SK-N-SH (cell line): Measurements from ENCODE around the gene TNFSF11. TPM values are rescaled to one million over a fixed set of nuclear protein-coding genes. Genes with fewer than 3 reads are reported as not detected.

Source experiments
- CTCF ChIA-PET: fragments of 300-600, 350-600 bp; formaldehyde crosslinking; extraction: SDS; loops from one replicate; lab custom pipeline; 2021; lab: Yijun Ruan, JAX
- POLR2A ChIA-PET: fragments of 350-600 bp; sonication (Branson Sonifier 250); formaldehyde crosslinking; extraction: SDS; loops from one replicate; lab custom pipeline; 2020; ENCODE audit warnings: antibody characterized with exemption, inconsistent platforms; lab: Yijun Ruan, JAX
- DNase-seq: peaks from one replicate; pipeline ENCODE4 v3.0.0; 2012
- H2AFZ ChIP-seq: fragments of 200-600 bp; sonication (generic); 2 replicates; pipeline ENCODE4 v1.8.1; 2016; ENCODE audit warnings: antibody characterized with exemption, mild to moderate bottlenecking, low read depth
- H3F3A ChIP-seq: fragments of 200-600 bp; sonication (generic); replicated peaks from 2 replicates; pipeline ENCODE3; 2016; ENCODE audit warnings: antibody characterized with exemption, mild to moderate bottlenecking; ENCODE audit not compliant: insufficient read depth
- H3K27ac ChIP-seq, 2 experiments: fragments of 200-500 bp in 1 of 2; fragments of 200-600 bp in 1 of 2; sonication (Bioruptor generic) in 1 of 2; sonication (generic), shearing (Covaris generic) in 1 of 2; 2 replicates each; pipeline versions ENCODE4 v1.5.1 to v1.6.1; 2014 to 2016; ENCODE audit warnings: low read depth in 2 of 2, inconsistent platforms in 1 of 2, low read length in 1 of 2, mild to moderate bottlenecking in 1 of 2, mixed read lengths in 1 of 2
- H3K27me3 ChIP-seq: fragments of 200-600 bp; sonication (generic), shearing (Covaris generic); 2 replicates; pipeline ENCODE4 v1.6.1; 2016; ENCODE audit warnings: mixed run types; ENCODE audit not compliant: insufficient read depth
- H3K36me3 ChIP-seq, 2 experiments: fragments of 200-500 bp in 1 of 2; fragments of 200-600 bp in 1 of 2; sonication (Bioruptor generic) in 1 of 2; sonication (generic) in 1 of 2; replicated peaks in 1 of 2; 2 replicates each; pipeline versions ENCODE3 to v1.5.1; 2014 to 2016; ENCODE audit warnings: low read length in 1 of 2, mild to moderate bottlenecking in 1 of 2; ENCODE audit not compliant: insufficient read depth in 2 of 2, control insufficient read depth in 1 of 2
- H3K4me1 ChIP-seq, 2 experiments: fragments of 200-500 bp in 1 of 2; fragments of 200-600 bp in 1 of 2; sonication (Bioruptor generic) in 1 of 2; sonication (generic), shearing (Covaris generic) in 1 of 2; 2 replicates each; pipeline versions ENCODE4 v1.5.1 to v1.6.1; 2014 to 2016; ENCODE audit warnings: low read depth in 1 of 2, low read length in 1 of 2, mixed run types in 1 of 2; ENCODE audit not compliant: insufficient read depth in 2 of 2, control insufficient read depth in 1 of 2
- H3K4me2 ChIP-seq: fragments of 200-600 bp; sonication (generic), shearing (Covaris generic); 2 replicates; pipeline ENCODE4 v1.6.1; 2017; ENCODE audit warnings: mixed run types
- H3K4me3 ChIP-seq, 2 experiments: fragments of 200-500 bp in 1 of 2; fragments of 200-600 bp in 1 of 2; sonication (Bioruptor generic) in 1 of 2; sonication (generic), shearing (Covaris generic) in 1 of 2; 2 replicates each; pipeline versions ENCODE4 v1.5.1 to v1.8.1; 2014 to 2016; ENCODE audit warnings: low read depth in 2 of 2, inconsistent platforms in 1 of 2, low read length in 1 of 2, mild to moderate bottlenecking in 1 of 2, mixed read lengths in 1 of 2, moderate library complexity in 1 of 2
- H3K79me2 ChIP-seq: fragments of 200-600 bp; sonication (generic); 2 replicates; pipeline ENCODE4 v1.8.1; 2017; ENCODE audit warnings: mild to moderate bottlenecking; ENCODE audit not compliant: insufficient read depth
- H3K9ac ChIP-seq: fragments of 200-600 bp; sonication (generic); 2 replicates; pipeline ENCODE4 v1.6.1; 2017; ENCODE audit warnings: mixed run types
- H3K9me2 ChIP-seq: fragments of 200-600 bp; sonication (generic); 2 replicates; pipeline ENCODE4 v1.6.1; 2017; ENCODE audit warnings: mixed run types
- H3K9me3 ChIP-seq: fragments of 200-600 bp; sonication (generic); 2 replicates; pipeline ENCODE4 v1.6.1; 2017; ENCODE audit warnings: mixed run types, mild to moderate bottlenecking, moderate library complexity
- H4K20me1 ChIP-seq: fragments of 200-600 bp; sonication (generic); 2 replicates; pipeline ENCODE4 v1.6.1; 2017; ENCODE audit warnings: mild to moderate bottlenecking, mixed run types; ENCODE audit not compliant: insufficient read depth
- CHD2 ChIP-seq: fragments of 150-350 bp; IDR thresholded peaks from 2 replicates; pipeline ENCODE4 v1.6.1; 2018; ENCODE audit warnings: low read length; ENCODE audit not compliant: partially characterized antibody
- ELF1 ChIP-seq: IDR thresholded peaks from 2 replicates; pipeline ENCODE4 v1.4.0; 2012
- EZH2phosphoT487 ChIP-seq: fragments of 200-600 bp; sonication (generic); IDR thresholded peaks from 2 replicates; pipeline ENCODE4 v1.6.1; 2017; ENCODE audit warnings: low read depth, mixed run types, mild to moderate bottlenecking, antibody characterized with exemption, moderate library complexity, borderline replicate concordance
- FOXJ3 ChIP-seq: sonication (generic); formaldehyde crosslinking; IDR thresholded peaks from 2 replicates; pipeline ENCODE4 v1.5.1; 2020; ENCODE audit warnings: mild to moderate bottlenecking, missing genetic modification reagents
- FOXM1 ChIP-seq: IDR thresholded peaks from 2 replicates; pipeline ENCODE4 v1.4.0; 2012; ENCODE audit warnings: low read depth, mild to moderate bottlenecking
- GABPA ChIP-seq: IDR thresholded peaks from 2 replicates; pipeline ENCODE4 v1.4.0; 2012; ENCODE audit warnings: low read depth, mild to moderate bottlenecking
- GATA2 ChIP-seq: sonication (generic); formaldehyde crosslinking; IDR thresholded peaks from 2 replicates; pipeline ENCODE4 v1.5.0; 2020; ENCODE audit warnings: mild to moderate bottlenecking, missing genetic modification reagents
- MEF2A ChIP-seq: IDR thresholded peaks from 2 replicates; pipeline ENCODE4 v1.4.0; 2012; ENCODE audit warnings: low read depth, borderline replicate concordance
- NFIC ChIP-seq: IDR thresholded peaks from 2 replicates; pipeline ENCODE4 v1.4.0; 2012; ENCODE audit warnings: borderline replicate concordance
- NRF1 ChIP-seq: IDR thresholded peaks from 2 replicates; pipeline ENCODE4 v1.6.1; 2012; ENCODE audit warnings: low read depth, mild to moderate bottlenecking, low read length
- POLR2AphosphoS5 ChIP-seq: IDR thresholded peaks from 2 replicates; pipeline ENCODE4 v1.6.1; 2012; ENCODE audit warnings: low read depth, low read length
- RFX5 ChIP-seq: IDR thresholded peaks from 2 replicates; pipeline ENCODE4 v1.6.1; 2012; ENCODE audit warnings: mild to moderate bottlenecking, improper control_type of control experiment, low read length
- RXRA ChIP-seq: IDR thresholded peaks from 2 replicates; pipeline ENCODE4 v1.4.0; 2012; ENCODE audit warnings: low read depth, mild to moderate bottlenecking, borderline replicate concordance
- SMC3 ChIP-seq: IDR thresholded peaks from 2 replicates; pipeline ENCODE4 v1.6.1; 2012; ENCODE audit warnings: low read depth, low read length, improper control_type of control experiment
- TAF1 ChIP-seq: IDR thresholded peaks from 2 replicates; pipeline ENCODE4 v1.6.1; 2012; ENCODE audit warnings: low read depth, mild to moderate bottlenecking, low read length, moderate library complexity, borderline replicate concordance
- TEAD4 ChIP-seq: IDR thresholded peaks from 2 replicates; pipeline ENCODE4 v1.4.0; 2012; ENCODE audit warnings: mild to moderate bottlenecking, borderline replicate concordance; ENCODE audit not compliant: insufficient read depth
- YY1 ChIP-seq: IDR thresholded peaks from 2 replicates; pipeline ENCODE4 v1.4.0; 2012; ENCODE audit warnings: low read depth, mild to moderate bottlenecking
- WGBS: methylation state at CpG from one replicate; pipeline ENCODE4 v1.1.6; 2017; ENCODE audit warnings: low lambda C conversion rate; 5-methylcytosine and 5-hydroxymethylcytosine counted together
- polyA plus RNA-seq, 3 experiments: library from polyadenylated mRNA; depleted of rRNA; stranded (reverse); fragments of >200 nt; gene quantifications; 2 replicates each; pipeline ENCODE4 v1.2.3, GENCODE V29; 2012
- TF ChIP-seq, protein P1 (sequence below): fragments of 200-600 bp; sonication (generic); IDR thresholded peaks from 2 replicates; pipeline ENCODE4 v1.6.1; 2017; ENCODE audit warnings: antibody characterized with exemption, mild to moderate bottlenecking, moderate library complexity
- TF ChIP-seq, protein P2 (sequence below): fragments of 150-350 bp; IDR thresholded peaks from 2 replicates; pipeline ENCODE4 v1.6.1; 2016; ENCODE audit warnings: mild to moderate bottlenecking, low read depth, low read length
- TF ChIP-seq, protein P3 (sequence below): IDR thresholded peaks from 2 replicates; pipeline ENCODE4 v1.4.0; 2012; ENCODE audit warnings: low read depth, borderline replicate concordance
- TF ChIP-seq, protein P4 (sequence below): IDR thresholded peaks from 2 replicates; pipeline ENCODE4 v1.4.0; 2012; ENCODE audit warnings: low read depth, borderline replicate concordance

TNFSF11 gene
- polyA plus RNA-seq, 1 of the 3 experiments (the other 2 are of a cell fraction): not detected

DNA sequence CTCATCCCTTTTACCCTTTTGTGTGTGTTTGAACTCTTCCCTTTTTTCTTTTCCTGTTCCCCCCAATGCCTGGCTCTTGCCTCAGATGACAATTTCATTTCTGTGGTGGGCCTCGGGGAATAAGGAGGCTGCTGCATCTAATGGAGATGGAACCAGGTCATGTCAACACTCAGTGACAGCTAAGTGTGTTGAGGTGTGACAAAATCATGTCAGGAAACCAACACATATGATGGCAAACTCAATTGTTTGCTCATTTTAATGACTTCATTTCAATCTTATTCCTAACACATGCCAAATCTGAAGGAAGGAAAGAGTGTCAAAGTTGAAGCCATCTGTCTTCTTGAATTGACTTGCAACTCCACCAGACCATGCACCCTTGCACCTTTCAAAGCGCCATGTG is 36.7 kb downstream of the TNFSF11 start:
- Histone ChIP-seq H3K27ac (no peak overlapping the region), H3K9ac (no peak overlapping the region), H3K9me2 (no peaks in the 10 kb centered on the region), H3K9me3 (no peaks in the 10 kb centered on the region), H3K36me3 (no peaks in the 10 kb centered on the region), H3K79me2 (no peaks in the 10 kb centered on the region), H3K4me3 (no peak overlapping the region), H3K27me3 (no peaks in the 10 kb centered on the region), H3F3A (no peaks in the 10 kb centered on the region), H3K4me1 (peaks cover 0 to 2% of the 10 kb centered on the region in 2 experiments; a peak in 1 of 4 replicates), H3K4me2 (no peak overlapping the region), H4K20me1 (no peaks in the 10 kb centered on the region), H2AFZ (no peak overlapping the region)
- no peak for DNase-seq
- ChIA-PET CTCF (no interaction called here), POLR2A (no interaction called here)
- TF ChIP-seq NFIC (no peak), NRF1 (no peak), EZH2phosphoT487 (no peak), MEF2A (no peak), TEAD4 (no peak), SMC3 (no peak), FOXJ3 (CRISPR knock-in tag) (no peak), POLR2AphosphoS5 (no peak), FOXM1 (no peak), RXRA (no peak)
- TF ChIP-seq, protein P1, sequence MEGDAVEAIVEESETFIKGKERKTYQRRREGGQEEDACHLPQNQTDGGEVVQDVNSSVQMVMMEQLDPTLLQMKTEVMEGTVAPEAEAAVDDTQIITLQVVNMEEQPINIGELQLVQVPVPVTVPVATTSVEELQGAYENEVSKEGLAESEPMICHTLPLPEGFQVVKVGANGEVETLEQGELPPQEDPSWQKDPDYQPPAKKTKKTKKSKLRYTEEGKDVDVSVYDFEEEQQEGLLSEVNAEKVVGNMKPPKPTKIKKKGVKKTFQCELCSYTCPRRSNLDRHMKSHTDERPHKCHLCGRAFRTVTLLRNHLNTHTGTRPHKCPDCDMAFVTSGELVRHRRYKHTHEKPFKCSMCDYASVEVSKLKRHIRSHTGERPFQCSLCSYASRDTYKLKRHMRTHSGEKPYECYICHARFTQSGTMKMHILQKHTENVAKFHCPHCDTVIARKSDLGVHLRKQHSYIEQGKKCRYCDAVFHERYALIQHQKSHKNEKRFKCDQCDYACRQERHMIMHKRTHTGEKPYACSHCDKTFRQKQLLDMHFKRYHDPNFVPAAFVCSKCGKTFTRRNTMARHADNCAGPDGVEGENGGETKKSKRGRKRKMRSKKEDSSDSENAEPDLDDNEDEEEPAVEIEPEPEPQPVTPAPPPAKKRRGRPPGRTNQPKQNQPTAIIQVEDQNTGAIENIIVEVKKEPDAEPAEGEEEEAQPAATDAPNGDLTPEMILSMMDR: no peak
- TF ChIP-seq, protein P2, sequence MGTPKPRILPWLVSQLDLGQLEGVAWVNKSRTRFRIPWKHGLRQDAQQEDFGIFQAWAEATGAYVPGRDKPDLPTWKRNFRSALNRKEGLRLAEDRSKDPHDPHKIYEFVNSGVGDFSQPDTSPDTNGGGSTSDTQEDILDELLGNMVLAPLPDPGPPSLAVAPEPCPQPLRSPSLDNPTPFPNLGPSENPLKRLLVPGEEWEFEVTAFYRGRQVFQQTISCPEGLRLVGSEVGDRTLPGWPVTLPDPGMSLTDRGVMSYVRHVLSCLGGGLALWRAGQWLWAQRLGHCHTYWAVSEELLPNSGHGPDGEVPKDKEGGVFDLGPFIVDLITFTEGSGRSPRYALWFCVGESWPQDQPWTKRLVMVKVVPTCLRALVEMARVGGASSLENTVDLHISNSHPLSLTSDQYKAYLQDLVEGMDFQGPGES: no peak
- WGBS: 49% methylated on average over 2 of the region's 2 CpGs

DNA sequence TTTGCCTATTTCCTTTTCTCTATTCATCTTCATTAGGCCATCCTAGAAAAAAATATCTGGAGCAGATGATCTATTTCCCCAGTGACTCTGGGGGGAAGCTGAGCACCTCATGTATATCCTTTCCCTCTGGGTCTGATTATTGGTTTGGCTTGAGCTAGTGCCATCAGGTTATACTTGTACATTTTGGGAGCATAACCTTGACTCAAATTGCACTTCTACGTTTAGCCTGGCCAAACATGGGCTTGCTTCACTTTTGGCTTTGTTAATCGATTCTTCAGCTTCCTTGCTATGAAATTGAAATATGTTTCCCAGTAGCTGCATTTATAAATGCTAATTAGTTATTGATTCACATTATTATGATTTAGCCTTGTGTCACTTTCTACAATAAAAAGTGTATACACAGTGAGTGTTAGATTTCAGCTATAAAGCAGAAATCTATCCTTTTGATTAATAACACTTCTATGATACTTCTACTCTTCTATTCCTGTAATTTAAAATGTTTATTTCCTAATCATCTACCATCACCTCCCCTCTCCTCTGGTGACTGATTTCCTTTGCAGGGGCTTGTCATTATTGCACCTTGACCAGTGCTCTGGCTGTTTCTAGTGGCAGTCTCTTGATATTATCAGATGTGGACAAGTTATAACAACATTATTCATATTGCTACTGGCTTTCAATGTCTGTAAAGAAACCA is 37.3 kb downstream of the TNFSF11 start:
- H2AFZ ChIP-seq: no peak overlapping the region
- no peaks in the 10 kb centered on the region for H3K36me3 ChIP-seq
- no peaks in the 10 kb centered on the region for H4K20me1 ChIP-seq
- no peaks in the 10 kb centered on the region for H3F3A ChIP-seq
- DNase-seq: no peak
- no peak overlapping the region for H3K27ac ChIP-seq
- peaks cover 0 to 2% of the 10 kb centered on the region in 2 experiments; a peak in 1 of 4 replicates for H3K4me1 ChIP-seq
- CTCF ChIA-PET: no interaction called here
- no peaks in the 10 kb centered on the region for H3K9me3 ChIP-seq
- POLR2A ChIA-PET: no interaction called here
- no peak overlapping the region for H3K4me3 ChIP-seq
- no peaks in the 10 kb centered on the region for H3K9me2 ChIP-seq
- no peak overlapping the region for H3K4me2 ChIP-seq
- no peak overlapping the region for H3K9ac ChIP-seq
- no peaks in the 10 kb centered on the region for H3K27me3 ChIP-seq
- WGBS: 44% methylated on average over 2 of the region's 2 CpGs
- H3K79me2 ChIP-seq: no peaks in the 10 kb centered on the region
- TF ChIP-seq, protein P3, sequence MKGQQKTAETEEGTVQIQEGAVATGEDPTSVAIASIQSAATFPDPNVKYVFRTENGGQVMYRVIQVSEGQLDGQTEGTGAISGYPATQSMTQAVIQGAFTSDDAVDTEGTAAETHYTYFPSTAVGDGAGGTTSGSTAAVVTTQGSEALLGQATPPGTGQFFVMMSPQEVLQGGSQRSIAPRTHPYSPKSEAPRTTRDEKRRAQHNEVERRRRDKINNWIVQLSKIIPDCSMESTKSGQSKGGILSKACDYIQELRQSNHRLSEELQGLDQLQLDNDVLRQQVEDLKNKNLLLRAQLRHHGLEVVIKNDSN: no peak
- TF ChIP-seq RXRA (no peak), TEAD4 (no peak), RFX5 (no peak), FOXM1 (no peak), TAF1 (no peak), YY1 (no peak), NRF1 (no peak), GABPA (no peak), ELF1 (no peak), GATA2 (CRISPR knock-in tag) (no peak), CHD2 (no peak)
- TF ChIP-seq, protein P2: no peak
- TF ChIP-seq, protein P4, sequence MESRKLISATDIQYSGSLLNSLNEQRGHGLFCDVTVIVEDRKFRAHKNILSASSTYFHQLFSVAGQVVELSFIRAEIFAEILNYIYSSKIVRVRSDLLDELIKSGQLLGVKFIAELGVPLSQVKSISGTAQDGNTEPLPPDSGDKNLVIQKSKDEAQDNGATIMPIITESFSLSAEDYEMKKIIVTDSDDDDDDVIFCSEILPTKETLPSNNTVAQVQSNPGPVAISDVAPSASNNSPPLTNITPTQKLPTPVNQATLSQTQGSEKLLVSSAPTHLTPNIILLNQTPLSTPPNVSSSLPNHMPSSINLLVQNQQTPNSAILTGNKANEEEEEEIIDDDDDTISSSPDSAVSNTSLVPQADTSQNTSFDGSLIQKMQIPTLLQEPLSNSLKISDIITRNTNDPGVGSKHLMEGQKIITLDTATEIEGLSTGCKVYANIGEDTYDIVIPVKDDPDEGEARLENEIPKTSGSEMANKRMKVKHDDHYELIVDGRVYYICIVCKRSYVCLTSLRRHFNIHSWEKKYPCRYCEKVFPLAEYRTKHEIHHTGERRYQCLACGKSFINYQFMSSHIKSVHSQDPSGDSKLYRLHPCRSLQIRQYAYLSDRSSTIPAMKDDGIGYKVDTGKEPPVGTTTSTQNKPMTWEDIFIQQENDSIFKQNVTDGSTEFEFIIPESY: no peak
